Tibial artery (tissue), 4 donors: ENCODE data around the gene MYLK.
A peak's percentile ranks its signal among the peaks of the same experiment; 100 is the strongest.

ENCODE experiments used
- DNase-seq, 2 donors: peaks; one replicate each; pipeline ENCODE4 v3.0.0-alpha.2; 2019
- H3K27ac ChIP-seq, 2 donors: fragments of 200-600 bp; sonication (generic) in 1 of 2; 1 replicate in 1 of 2; 2 replicates in 1 of 2; pipeline ENCODE4 v1.5.1; 2018 to 2019; ENCODE audit warnings: mild to moderate bottlenecking in 1 of 2
- H3K27me3 ChIP-seq, 2 donors: fragments of 200-600 bp; sonication (generic) in 1 of 2; one replicate each; pipeline versions ENCODE4 v1.5.1 to v1.6.0; 2016 to 2019
- H3K36me3 ChIP-seq, 3 donors: fragments of 200-600 bp; sonication (generic) in 2 of 3; one replicate each; pipeline ENCODE4 v1.5.1; 2016 to 2019; ENCODE audit warnings: mild to moderate bottlenecking in 2 of 3
- H3K4me1 ChIP-seq, 4 donors: fragments of 200-600 bp; sonication (generic) in 2 of 4; 1 replicate in 3 of 4; 2 replicates in 1 of 4; pipeline ENCODE4 v1.5.1; 2016 to 2019
- H3K4me3 ChIP-seq, 2 donors: fragments of 200-600 bp; sonication (generic) in 1 of 2; 1 replicate in 1 of 2; 2 replicates in 1 of 2; pipeline ENCODE4 v1.5.1; 2018 to 2019; ENCODE audit warnings: mild to moderate bottlenecking in 2 of 2
- H3K9me3 ChIP-seq, 3 donors: fragments of 200-600 bp; sonication (generic) in 1 of 3; one replicate each; pipeline ENCODE4 v1.5.1; 2016 to 2019
- CTCF ChIP-seq, 2 experiments: fragments of 200-600 bp in 1 of 2; fragments of 450-650 bp in 1 of 2; IDR thresholded peaks; one replicate each; pipeline ENCODE4 v1.5.1; 2017 to 2019; ENCODE audit warnings: antibody characterized with exemption in 2 of 2, mild to moderate bottlenecking in 1 of 2, moderate library complexity in 1 of 2
- intact Hi-C: fragments of 100-400 bp; cut with DNase I; formaldehyde crosslinking; loops from one replicate; pipeline ENCODE4 v1.15.0; 2023; ENCODE audit warnings: low total_unique reads

Gene MYLK, protein sequence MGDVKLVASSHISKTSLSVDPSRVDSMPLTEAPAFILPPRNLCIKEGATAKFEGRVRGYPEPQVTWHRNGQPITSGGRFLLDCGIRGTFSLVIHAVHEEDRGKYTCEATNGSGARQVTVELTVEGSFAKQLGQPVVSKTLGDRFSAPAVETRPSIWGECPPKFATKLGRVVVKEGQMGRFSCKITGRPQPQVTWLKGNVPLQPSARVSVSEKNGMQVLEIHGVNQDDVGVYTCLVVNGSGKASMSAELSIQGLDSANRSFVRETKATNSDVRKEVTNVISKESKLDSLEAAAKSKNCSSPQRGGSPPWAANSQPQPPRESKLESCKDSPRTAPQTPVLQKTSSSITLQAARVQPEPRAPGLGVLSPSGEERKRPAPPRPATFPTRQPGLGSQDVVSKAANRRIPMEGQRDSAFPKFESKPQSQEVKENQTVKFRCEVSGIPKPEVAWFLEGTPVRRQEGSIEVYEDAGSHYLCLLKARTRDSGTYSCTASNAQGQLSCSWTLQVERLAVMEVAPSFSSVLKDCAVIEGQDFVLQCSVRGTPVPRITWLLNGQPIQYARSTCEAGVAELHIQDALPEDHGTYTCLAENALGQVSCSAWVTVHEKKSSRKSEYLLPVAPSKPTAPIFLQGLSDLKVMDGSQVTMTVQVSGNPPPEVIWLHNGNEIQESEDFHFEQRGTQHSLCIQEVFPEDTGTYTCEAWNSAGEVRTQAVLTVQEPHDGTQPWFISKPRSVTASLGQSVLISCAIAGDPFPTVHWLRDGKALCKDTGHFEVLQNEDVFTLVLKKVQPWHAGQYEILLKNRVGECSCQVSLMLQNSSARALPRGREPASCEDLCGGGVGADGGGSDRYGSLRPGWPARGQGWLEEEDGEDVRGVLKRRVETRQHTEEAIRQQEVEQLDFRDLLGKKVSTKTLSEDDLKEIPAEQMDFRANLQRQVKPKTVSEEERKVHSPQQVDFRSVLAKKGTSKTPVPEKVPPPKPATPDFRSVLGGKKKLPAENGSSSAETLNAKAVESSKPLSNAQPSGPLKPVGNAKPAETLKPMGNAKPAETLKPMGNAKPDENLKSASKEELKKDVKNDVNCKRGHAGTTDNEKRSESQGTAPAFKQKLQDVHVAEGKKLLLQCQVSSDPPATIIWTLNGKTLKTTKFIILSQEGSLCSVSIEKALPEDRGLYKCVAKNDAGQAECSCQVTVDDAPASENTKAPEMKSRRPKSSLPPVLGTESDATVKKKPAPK (N-terminal part only)

GRCh38 chr3:123884203-123884831 lies at the start of gene MYLK:
MYLK (minus strand) TSS chr3:123884332; CDS start chr3:123793841, 90,491 bp downstream.
- Histone ChIP-seq H3K36me3 (no peaks in the 10 kb centered on the region), H3K27me3 (no peaks in the 10 kb centered on the region), H3K4me1 (peaks cover 0 to 31% (median 13%) of the 10 kb centered on the region in 4 donors), H3K27ac (peak within 1 kb of the TSS; percentile 78 to 83), H3K4me3 (peak within 1 kb of the TSS; percentile 73 to 79), H3K9me3 (no peaks in the 10 kb centered on the region)
- TF ChIP-seq CTCF (IDR thresholded peaks at IDR 0.05) = no peak
- intact Hi-C loops = no loop called here
- DNase-seq = peak; percentile 74 to 91

DNA sequence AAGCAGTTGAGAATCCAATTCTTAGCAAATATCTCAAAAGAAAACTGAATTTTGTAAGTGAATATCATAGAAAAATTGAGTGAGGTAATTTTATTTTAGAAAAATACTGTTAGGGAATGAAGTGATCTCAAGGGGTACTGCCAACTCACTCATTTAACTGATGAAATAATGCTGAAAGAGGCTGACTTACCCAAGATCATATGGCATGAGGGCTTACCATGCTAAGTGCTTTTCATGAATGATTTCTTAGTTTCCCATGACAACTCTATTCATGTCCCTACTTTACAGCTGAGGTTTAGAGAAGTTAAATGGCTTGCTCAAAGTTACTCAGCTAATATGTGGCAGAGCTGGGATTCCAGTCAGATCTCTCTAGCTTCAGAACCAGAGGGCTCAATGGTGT lies 46.3 kb upstream of the MYLK start:
- no peaks in the 10 kb centered on the region for H3K9me3 ChIP-seq

GRCh38 chr3:123929325-123929724 lies 45.2 kb upstream of the MYLK start:
- Histone ChIP-seq H3K36me3 (peaks cover 0 to 43% (median 10%) of the 10 kb centered on the region in 3 donors), H3K27ac (no peak overlapping the region), H3K4me1 (no peaks in the 10 kb centered on the region), H3K4me3 (no peak overlapping the region), H3K9me3 (no peaks in the 10 kb centered on the region), H3K27me3 (no peaks in the 10 kb centered on the region)
- DNase-seq = no peak
- intact Hi-C loops = no loop called here
- TF ChIP-seq CTCF (IDR thresholded peaks at IDR 0.05) = no peak

More for the DNA sequence above, 46.3 kb upstream of the MYLK start:
- peaks cover 0 to 2% (median 0%) of the 10 kb centered on the region in 4 donors for H3K4me1 ChIP-seq
- intact Hi-C loops = no loop called here
- H3K27ac ChIP-seq = no peak overlapping the region
- peaks cover 0 to 37% (median 5%) of the 10 kb centered on the region in 3 donors for H3K36me3 ChIP-seq
- H3K27me3 ChIP-seq = no peaks in the 10 kb centered on the region
- TF ChIP-seq CTCF (IDR thresholded peaks at IDR 0.05) = no peak
- H3K4me3 ChIP-seq = no peak overlapping the region
- DNase-seq = no peak

- Histone ChIP-seq H3K27ac (no peak overlapping the region), H3K36me3 (peaks cover 0 to 31% (median 16%) of the 10 kb centered on the region in 3 donors), H3K27me3 (no peaks in the 10 kb centered on the region), H3K9me3 (peaks cover 0 to 19% (median 0%) of the 10 kb centered on the region in 3 donors), H3K4me3 (no peak overlapping the region), H3K4me1 (no peaks in the 10 kb centered on the region)
- intact Hi-C loops = no loop called here
- no peak for TF ChIP-seq CTCF (IDR thresholded peaks at IDR 0.05)
- DNase-seq = no peak
Measured at GRCh38 chr3:123926396-123926795, 42.3 kb upstream of the MYLK start.

- Histone ChIP-seq H3K27ac (no peak overlapping the region), H3K9me3 (peaks cover 2 to 40% (median 13%) of the 10 kb centered on the region in 3 donors), H3K4me1 (no peaks in the 10 kb centered on the region), H3K4me3 (no peak overlapping the region), H3K27me3 (no peaks in the 10 kb centered on the region), H3K36me3 (peaks cover 8 to 45% (median 28%) of the 10 kb centered on the region in 3 donors)
- TF ChIP-seq CTCF (IDR thresholded peaks at IDR 0.05) = no peak
- no peak for DNase-seq
- intact Hi-C loops = no loop called here
Measured at GRCh38 chr3:123920868-123921267, 36.7 kb upstream of the MYLK start.
